Body of pancreas (tissue), 4 donors: ENCODE data around the gene ADIPOR2.

Experiments used
- POLR2A ChIP-seq, 3 donors: fragments of 450-650 bp; IDR thresholded peaks; one replicate each; pipeline ENCODE4 v1.6.1; 2016; ENCODE audit warnings: antibody characterized with exemption in 3 of 3, mild to moderate bottlenecking in 2 of 3
- TF ChIP-seq, protein P1 (sequence below), 7 experiments: fragments of 450-650 bp in 4 of 7; fragments of 200-600 bp in 3 of 7; sonication (generic) in 3 of 7; IDR thresholded peaks; one replicate each; pipeline ENCODE4 v1.5.1; 2016 to 2019; ENCODE audit warnings: antibody characterized with exemption in 7 of 7

DNA sequence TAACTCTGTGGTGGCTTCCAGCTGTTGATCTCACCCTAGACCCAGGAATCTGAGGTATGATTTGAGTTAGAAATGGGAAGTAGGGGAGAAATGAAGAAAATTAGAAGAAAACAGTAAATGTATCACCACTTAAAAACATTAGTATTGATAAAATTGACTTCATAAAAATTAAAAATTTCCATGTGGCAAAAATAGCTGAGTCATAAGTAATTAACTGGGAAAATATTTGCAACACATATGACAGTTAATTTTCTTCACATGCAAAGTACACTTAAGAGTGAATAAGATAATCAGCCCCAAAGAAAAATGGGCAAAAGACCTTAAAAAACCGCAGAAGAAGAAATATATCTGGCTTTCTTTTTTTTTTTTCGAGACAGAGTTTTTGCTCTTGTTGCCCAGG is 25.5 kb upstream of the ADIPOR2 start:
- TF ChIP-seq, protein P1, sequence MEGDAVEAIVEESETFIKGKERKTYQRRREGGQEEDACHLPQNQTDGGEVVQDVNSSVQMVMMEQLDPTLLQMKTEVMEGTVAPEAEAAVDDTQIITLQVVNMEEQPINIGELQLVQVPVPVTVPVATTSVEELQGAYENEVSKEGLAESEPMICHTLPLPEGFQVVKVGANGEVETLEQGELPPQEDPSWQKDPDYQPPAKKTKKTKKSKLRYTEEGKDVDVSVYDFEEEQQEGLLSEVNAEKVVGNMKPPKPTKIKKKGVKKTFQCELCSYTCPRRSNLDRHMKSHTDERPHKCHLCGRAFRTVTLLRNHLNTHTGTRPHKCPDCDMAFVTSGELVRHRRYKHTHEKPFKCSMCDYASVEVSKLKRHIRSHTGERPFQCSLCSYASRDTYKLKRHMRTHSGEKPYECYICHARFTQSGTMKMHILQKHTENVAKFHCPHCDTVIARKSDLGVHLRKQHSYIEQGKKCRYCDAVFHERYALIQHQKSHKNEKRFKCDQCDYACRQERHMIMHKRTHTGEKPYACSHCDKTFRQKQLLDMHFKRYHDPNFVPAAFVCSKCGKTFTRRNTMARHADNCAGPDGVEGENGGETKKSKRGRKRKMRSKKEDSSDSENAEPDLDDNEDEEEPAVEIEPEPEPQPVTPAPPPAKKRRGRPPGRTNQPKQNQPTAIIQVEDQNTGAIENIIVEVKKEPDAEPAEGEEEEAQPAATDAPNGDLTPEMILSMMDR (IDR thresholded peaks at IDR 0.05), result no peak
- no peak for TF ChIP-seq POLR2A (IDR thresholded peaks at IDR 0.05)
